GM23248 (cell line): Measurements from ENCODE around the gene PHACTR3.

ENCODE experiments used
- EZH2 ChIP-seq: fragments of 200-600 bp; sonication (generic); IDR thresholded peaks from 2 replicates; pipeline ENCODE4 v1.6.1; 2018; ENCODE audit warnings: antibody characterized with exemption, mild to moderate bottlenecking; ENCODE audit not compliant: insufficient read depth, poor library complexity, severe bottlenecking
- EZH2phosphoT487 ChIP-seq: fragments of 200-600 bp; sonication (generic); IDR thresholded peaks from 2 replicates; pipeline ENCODE4 v1.6.1; 2018; ENCODE audit warnings: antibody characterized with exemption, moderate library complexity, mild to moderate bottlenecking, low read depth; ENCODE audit not compliant: insufficient read depth

DNA sequence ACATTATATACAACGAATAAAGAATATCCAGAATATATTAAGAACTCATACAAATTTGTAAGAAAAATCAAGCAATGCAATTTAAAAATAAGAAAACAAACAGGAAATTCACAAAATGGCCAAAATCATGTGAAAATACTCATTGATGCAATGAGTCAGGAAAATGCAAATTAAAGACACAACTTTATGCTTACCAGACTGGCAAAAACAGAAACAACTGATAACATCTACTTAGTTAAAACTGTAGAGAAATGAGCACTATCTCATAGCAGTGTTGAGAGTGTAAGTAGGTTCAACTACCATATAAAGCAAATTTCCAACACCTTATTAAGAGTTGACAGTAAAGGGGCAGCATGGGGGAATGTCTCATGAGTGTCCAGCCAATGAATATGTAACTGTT lies 266.8 kb downstream of the PHACTR3 start:
- TF ChIP-seq EZH2 (no peak), EZH2phosphoT487 (no peak)
